NCI-H748 (cell line): ENCODE measurements around the gene CCDC149.

ENCODE experiments used
- DNase-seq: peaks from one replicate; lab custom pipeline; 2025; ENCODE audit not compliant: unreplicated experiment; lab: John Stamatoyannopoulos, UW

The CCDC149 gene

DNA sequence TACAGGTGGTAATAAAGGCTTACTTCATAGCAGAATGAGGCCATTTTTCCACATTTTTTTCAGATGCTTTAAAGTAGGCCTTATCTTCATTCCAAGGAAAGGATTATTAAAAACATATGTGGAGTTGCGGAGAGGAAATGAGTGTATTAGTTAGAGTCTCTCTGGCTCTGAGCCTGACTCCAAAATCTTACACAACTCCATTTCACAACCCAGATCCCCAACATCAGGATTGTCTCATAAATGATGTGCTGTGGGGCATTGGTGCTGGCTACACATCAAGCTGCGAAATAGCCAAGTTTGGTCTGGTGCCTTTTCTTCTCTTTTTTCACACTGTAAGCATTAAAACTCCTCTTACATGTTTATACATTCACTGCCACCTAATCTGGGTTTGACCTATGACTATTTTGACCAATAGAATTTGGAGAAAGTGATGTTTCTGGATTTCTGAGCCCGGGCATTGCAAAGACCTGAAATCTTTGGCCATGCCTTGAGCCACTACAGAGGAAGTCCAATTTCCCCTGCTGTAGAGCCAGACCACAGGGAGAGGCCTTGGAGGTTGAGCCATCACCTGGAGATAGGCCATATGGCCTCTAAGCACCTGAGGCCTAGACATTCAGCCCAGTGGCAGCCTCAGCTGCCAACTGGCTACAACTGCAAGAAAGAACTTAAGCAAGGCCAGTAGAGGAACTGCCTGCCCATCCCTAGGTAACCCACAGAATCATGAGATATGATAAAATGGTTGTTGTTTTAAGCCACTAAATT, 134.2 kb downstream of the CCDC149 start:
- no peak for DNase-seq

DNA sequence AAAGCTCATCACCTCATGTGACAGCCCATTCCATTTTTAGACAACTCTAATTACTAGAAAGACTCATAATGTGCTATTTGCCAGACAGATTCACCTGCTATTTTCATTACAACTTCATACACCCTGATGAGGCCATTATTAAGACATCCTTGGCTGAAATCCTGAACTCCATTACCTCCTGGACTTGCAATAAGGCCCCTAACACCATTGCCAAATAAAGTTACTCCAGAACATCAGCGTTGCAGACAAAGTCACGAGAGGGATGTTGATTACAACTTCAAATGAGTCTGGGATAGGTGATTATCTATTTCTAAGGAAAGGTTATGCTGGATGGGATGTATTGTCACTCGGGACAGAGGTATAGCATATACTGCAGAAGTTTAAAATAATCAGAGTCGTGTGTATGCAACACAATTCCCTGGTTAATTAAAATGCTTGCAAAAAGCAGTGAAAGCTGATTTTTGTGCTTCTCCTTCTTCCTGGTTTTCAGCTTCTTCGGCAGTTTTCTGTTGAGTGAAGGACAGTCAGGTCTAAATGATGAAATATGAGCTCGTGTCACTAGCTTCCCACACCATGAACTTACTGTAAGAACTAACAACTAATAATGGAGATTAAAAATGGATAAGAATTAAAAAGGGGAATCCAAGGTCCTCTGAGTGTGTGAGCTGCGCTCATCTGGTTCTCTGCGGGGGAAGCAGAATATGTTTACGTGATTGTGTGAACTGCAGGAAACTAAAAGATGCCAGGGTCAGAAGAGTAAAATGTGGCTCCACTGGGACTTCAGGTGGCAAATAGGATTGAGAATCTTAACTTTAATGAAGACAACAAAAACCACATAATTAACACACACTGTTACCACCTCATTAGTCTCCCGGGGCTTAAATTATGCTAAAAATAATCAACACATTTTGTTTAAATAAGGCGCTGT, 135.0 kb downstream of the CCDC149 start:
- DNase-seq, result no peak

DNA sequence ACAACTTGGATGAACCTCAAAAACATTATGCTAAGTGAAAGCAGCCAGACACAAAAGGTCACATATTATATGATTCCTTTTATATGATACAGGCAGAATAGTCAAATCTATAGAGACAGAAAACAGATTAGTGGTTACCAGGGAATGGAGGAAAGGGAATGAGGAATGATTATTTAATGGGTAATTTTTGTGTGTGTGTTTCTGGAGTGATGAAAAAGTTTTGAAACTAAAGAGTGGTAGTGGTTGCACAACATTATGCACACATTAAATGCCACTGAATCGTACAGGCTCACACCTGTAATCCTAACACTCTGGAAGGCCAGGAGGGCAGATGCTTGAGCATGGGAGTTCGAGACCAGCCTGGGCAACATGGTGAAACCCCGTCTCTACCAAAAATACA, 137.1 kb downstream of the CCDC149 start:
- no peak for DNase-seq

DNA sequence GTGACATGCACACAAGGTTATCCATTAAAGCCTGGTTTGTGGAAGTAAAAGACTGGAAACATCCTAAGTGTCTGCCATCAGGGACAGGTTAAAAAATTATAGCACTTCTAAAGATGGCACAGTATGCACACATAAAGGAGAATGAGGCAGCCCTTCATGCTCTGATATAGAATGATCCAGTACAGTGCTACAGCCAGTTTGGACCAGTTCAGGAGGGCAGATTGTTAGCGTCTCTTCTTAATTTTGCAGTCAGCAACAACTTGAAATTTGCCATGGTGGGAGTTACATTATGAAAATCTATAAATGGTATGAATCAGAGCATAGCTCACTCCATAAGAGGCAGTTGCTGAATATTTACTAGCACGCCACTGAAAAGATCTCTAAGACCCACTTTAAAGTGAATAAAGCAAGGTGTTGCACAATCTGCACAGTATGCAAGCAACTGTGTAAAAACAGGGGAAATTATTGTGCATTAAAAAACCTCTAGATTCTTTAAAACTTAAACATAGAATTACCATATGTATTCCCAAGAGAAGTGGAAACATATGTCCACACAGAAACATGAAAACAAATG, 137.7 kb downstream of the CCDC149 start:
- DNase-seq, result no peak

DNA sequence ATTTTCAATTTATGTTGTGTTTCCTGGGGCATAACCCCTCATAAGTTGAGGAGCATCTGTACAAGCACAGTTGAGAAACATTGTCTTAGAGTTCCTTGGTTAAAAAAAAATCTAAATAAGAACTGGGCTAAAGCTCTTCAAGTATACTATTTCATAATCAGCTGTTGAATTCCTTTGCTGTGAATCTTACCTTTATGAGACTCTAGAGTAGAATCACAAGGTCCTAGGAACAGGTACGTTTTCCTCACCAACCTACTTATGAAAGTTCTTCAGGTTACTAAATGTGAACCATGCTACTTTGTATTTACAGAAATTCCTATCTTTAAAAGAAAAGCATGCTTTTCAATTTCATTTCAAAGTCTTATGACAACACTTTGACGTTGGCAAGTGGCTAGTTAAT, 138.4 kb downstream of the CCDC149 start:
- DNase-seq, result no peak

DNA sequence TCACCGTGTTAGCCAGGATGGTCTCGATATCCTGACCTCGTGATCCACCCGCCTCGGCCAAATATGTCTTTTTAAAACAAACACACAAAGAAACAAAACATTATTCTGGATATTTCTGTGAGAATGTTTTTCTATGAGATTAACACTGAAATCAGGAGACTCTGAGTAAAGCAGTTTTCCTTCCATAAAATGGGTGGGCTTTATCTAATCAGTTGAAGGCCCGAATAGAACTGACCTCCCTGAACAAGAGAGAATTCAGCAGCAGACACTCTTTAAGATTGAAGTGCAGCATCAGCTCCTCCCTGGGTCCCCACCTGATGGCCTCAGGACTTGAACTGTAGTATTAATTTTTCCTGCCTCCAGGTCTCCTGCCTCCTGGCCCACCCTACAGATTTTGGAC, 139.9 kb downstream of the CCDC149 start:
- no peak for DNase-seq

DNA sequence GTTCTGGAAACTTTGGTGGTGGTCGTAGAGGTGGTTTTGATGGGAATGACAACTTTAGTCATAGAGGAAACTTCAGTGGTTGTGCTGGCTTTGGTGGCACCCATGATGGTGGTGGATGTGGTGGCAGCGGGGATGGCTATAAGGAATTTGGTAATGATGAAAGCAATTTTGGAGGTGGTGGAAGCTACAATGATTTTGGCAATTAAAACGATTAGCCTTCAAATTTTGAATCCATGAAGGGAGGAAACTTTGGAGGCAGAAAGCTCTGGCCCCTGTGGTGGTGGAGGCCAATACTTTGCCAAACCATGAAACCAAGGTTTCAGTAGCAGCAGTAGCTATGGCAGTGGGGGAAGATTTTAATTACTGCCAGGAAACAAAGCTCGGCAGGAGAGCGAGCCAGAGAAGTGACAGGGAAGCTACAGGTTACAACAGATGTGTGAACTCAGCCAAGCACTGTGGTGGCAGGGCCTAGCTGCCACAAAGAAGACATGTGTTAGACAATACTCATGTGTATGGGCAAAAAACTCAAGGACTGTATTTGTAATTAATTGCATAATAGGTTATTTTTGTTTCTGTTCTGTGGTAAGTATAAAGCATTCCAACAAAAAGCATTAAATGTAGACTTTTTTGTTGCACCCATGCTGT, 140.7 kb downstream of the CCDC149 start:
- DNase-seq, result no peak

DNA sequence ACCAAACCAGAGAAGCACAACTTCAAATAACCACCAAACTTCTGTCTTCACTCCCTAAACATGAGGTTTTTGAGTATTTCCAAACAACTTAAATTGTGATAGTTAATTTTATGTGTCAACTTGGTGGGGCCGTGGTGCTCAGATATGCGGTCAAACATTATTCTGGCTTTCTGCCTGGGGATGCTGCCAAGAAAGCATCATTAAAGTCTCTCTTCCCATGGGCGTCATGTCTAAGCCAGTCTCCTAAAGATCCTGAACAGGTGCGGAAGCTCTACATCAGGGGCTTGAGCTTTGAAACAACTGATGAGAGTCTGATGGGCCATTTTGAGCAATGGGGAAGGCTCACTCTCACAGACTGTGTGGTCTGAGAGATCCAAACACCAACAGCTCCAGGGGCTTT, 141.6 kb downstream of the CCDC149 start:
- DNase-seq, result no peak

DNA sequence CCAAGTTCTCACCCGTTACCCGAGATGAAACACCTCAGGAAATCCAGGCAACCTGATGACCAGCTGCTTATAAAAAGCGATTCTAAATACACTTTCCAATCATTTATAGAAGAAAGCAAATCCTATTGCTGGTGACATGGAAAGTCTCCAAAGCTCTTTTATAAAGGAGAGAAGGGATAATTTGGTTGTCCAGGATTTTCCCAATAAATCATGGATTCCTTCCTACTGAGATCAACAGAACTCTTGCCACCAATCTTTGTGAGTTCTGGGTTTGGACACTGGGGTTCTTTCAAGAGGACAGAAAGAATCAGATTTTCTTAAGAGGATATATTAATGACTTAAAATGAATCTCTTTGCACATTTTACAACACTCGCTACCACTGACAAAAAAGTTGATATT, 142.2 kb downstream of the CCDC149 start:
- no peak for DNase-seq

DNA sequence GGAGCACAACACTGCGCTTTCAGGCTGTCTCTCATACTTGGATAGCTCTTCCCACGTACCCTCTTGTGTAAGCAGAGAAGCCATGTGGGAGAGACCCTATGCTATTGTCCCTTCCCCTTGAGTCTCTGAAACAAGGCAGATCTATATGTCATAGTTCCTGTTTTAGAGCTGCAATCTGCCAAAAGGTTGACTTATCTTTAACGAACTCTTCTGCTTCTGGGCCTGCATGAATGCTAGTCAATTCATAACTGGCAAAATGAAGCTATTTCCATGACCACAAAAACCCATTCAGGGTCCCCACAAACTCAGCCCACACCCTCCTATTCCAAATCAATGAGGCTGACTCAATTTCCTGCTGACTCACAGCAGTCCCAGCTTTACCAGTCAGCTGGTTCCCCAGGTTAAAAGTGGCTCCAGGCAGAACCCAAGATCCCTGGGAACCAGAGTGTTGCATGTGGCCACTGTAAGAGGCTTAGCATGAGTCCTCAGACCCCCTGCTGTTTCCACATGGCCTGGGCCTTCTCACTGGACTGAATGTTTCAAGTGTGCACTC, 142.7 kb downstream of the CCDC149 start:
- DNase-seq, result no peak

DNA sequence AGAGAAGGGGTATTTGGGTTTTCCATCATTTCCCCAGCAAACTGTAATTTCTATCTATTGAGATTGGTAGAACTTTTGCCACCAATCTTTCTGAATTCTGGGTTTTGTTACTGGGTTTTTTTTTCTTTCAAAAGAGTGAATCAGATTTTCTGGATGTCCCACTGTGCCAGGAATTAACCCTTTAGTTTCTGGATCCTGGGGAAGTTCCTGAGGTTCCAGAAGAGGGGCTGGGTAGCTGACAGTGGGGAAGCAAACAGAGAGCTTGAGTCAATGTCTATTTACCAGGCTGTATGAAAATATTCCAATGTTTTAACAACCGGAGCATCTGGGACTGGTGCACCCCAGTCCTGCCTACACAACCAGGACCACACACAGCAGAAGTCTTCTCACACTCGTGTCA, 143.3 kb downstream of the CCDC149 start:
- no peak for DNase-seq

DNA sequence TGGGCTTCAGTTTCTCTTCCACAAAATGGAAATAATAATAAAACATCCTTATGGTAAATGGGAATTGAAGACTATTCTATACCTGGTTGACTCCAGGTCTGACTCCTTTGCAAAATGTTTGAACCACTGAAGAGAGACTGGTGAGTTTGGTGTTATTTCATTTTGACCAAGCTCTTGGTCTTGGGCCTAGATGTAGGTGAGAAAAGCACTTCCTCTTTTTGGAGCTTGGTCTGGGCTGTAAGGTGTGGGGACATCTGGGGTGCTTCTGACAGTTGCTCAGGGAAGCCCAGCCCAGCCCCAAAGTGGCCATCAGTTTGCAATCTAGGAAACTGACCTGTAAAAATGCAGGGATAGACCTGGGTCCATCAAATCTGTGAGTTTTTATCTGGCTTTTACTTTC, 144.2 kb downstream of the CCDC149 start:
- DNase-seq, result no peak

DNA sequence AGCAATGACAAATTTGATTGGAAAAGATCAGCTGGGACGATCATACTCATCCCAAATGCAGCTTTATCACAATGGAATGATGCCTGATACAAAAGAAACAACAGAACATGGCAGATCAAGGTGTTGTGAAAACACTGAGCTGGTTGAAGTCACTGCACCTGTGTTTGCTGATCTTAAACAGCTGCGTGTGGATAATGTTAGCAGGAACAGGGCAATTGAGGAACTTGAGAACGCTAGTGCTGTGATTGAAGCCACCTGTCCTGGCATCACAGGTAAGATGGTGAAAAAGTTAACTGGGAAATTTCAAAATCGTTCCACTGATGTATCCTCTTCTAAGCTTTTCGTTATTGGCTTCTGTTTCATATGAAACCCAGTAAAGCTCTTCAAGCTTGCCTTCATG, 144.8 kb downstream of the CCDC149 start:
- DNase-seq, result peak; percentile 2

DNA sequence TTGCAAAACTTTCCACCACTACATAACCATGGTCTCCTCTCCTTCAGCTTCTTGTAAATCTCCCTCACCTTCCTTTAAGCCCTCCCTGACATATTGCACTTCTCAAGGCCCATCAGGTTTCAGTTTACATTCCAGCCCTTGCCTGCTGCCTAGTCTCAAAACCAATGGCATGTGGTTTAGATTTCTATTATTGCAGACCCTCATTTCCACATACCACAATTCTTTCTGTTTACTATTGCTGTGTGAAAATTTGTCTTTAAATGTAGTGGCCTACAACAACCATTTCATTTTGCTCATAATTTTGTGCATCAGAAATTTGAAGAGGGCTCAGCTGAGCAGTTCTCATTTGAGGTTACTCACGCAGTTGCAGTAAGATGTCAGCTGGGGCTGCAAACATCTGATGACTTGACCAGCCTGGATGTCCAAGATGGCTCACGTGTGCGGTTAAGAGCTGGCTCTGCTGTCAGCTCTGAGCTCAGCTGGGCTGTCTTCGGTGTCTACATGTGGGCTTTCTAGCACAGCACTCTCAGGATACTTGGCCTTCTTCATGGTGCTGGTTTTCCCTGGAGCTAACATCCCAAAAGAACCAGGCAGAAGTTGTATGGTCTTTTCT, 147.4 kb downstream of the CCDC149 start:
- no peak for DNase-seq

DNA sequence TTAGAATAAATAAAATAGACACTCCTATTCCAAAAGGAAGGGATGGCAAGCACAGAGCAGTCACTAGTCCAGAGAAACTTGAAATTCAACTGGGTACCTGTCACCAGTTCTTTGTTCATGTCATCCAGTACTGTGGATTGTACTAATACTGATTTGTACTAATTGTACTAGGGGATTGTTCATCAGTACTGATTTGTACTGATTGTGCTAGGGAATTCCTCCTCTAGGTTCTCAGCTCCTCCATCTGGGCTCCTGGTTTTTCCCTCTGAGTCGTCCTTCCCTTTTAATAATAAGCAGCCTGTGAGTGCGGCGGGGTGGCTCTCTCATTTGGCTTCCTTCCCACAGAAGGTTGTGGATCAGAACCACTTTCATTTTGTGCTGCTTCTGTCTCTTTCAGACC, 148.5 kb downstream of the CCDC149 start:
- DNase-seq, result no peak

DNA sequence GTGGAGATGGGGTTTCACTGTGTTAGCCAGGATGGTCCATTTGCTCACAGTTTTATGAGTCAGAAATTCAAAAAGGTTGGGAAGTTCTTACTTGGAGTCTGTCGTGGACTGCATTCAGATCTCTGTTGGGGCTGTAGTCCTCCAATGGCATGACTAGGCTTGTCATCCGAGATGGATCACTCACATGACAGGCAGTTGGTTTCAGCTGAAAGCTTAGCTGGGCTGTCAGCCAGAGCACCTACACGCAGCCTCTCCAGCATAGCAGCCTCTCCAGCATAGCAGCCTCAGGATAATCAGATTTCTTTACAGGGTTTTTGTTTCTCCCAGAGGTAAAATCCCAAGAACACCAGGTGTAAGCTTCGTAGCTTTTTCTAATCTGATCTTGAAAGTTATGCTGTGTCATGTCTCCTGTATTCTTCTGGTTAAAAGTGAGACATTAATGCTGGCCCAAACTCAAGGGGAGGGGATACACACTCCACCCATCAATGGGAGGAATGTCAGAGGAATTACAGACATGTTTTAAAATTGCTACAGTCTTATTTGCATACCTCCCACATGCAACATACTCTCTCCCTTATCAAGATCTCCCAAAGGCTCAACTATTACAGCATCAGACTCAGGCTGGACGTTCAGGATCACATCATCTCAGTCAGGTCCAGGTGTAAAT, 149.1 kb downstream of the CCDC149 start:
- DNase-seq, result no peak
